Progenitor cell of endocrine pancreas (in vitro differentiated cells): Measurements from ENCODE around the gene FYN. TPM values are rescaled to one million over a fixed set of nuclear protein-coding genes. Genes with fewer than 3 reads are reported as not detected.

Experiments used
- DNase-seq: peaks from one replicate; pipeline ENCODE4 v3.0.0; 2021; ENCODE audit warnings: low spot score; ENCODE audit not compliant: unreplicated experiment
- H3K27ac Mint-ChIP-seq: 2 replicates; pipeline ENCODE4 v1.8.0; 2021; ENCODE audit warnings: mild to moderate bottlenecking, moderate library complexity, mixed read lengths
- H3K27me3 Mint-ChIP-seq: 2 replicates; pipeline ENCODE4 v1.8.0; 2021; ENCODE audit warnings: mixed read lengths
- H3K36me3 Mint-ChIP-seq: 2 replicates; pipeline ENCODE4 v1.8.0; 2022; ENCODE audit warnings: mixed read lengths; ENCODE audit not compliant: insufficient read depth
- H3K4me1 Mint-ChIP-seq: 2 replicates; pipeline ENCODE4 v1.8.0; 2021; ENCODE audit warnings: low read depth, mixed read lengths
- H3K4me3 Mint-ChIP-seq: 2 replicates; pipeline ENCODE4 v1.8.0; 2021; ENCODE audit warnings: low read depth, mild to moderate bottlenecking, moderate library complexity, mixed read lengths
- H3K9me3 Mint-ChIP-seq: 2 replicates; pipeline ENCODE4 v1.8.0; 2021; ENCODE audit warnings: low read depth, mixed read lengths
- total RNA-seq: library from RNA; stranded (reverse); gene quantifications from 2 replicates; pipeline ENCODE4 v1.2.1, GENCODE V29; 2021
- TF ChIP-seq, protein P1 (sequence below): fragments of 200-600 bp; sonication (generic); IDR thresholded peaks from one replicate; pipeline ENCODE4 v1.5.0; 2021; ENCODE audit warnings: antibody characterized with exemption, mild to moderate bottlenecking; ENCODE audit not compliant: unreplicated experiment

FYN gene
- total RNA-seq, 1 donor from 2014 or later: 169 TPM

GRCh38 chr6:111617149-111617548 lies 256.1 kb downstream of the FYN start:
- Mint-ChIP-seq H3K27me3 (peaks cover 15% of the 10 kb centered on the region), H3K27ac (no peak overlapping the region), H3K36me3 (no peaks in the 10 kb centered on the region), H3K9me3 (peaks cover 4% of the 10 kb centered on the region), H3K4me1 (peaks cover 9% of the 10 kb centered on the region), H3K4me3 (no peak overlapping the region)
- TF ChIP-seq, protein P1, sequence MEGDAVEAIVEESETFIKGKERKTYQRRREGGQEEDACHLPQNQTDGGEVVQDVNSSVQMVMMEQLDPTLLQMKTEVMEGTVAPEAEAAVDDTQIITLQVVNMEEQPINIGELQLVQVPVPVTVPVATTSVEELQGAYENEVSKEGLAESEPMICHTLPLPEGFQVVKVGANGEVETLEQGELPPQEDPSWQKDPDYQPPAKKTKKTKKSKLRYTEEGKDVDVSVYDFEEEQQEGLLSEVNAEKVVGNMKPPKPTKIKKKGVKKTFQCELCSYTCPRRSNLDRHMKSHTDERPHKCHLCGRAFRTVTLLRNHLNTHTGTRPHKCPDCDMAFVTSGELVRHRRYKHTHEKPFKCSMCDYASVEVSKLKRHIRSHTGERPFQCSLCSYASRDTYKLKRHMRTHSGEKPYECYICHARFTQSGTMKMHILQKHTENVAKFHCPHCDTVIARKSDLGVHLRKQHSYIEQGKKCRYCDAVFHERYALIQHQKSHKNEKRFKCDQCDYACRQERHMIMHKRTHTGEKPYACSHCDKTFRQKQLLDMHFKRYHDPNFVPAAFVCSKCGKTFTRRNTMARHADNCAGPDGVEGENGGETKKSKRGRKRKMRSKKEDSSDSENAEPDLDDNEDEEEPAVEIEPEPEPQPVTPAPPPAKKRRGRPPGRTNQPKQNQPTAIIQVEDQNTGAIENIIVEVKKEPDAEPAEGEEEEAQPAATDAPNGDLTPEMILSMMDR: no peak
- no peak for DNase-seq

DNA sequence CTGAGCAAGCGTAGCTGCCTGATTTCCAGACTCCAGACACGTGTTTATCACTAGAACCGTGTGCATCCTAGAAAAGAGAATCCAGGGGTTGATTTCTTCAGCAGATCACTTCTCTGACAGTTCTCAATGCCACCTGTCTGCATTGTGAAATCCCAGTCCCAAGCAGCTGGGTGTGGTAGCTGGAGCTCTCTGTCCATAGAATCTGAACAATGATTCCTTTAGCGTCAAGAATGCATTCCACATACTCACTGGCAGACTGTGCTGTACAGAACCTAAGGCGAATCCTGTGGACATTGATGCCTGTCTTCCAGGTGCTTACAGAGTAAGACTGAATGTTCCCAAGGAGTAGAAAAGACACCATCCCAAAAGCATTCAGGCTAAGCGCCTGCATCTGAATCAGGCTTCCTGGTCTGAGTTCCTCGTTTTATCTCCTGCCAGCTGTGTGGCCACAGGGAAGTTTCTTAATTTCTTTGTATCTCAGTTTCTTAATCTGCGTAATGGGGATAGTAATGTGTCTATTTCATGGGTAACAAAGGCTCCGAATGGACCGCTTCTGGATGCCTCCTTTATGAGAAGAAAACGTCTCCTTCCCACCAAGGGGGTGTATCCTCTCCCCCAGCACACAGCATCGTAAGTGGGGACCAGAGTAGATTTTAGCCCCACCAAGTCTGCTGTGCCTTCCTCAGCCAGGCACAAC lies 257.2 kb downstream of the FYN start:
- H3K9me3 Mint-ChIP-seq: peaks cover 4% of the 10 kb centered on the region
- no peaks in the 10 kb centered on the region for H3K36me3 Mint-ChIP-seq
- TF ChIP-seq, protein P1: no peak
- no peak for DNase-seq
- H3K27me3 Mint-ChIP-seq: peaks cover 15% of the 10 kb centered on the region
- H3K27ac Mint-ChIP-seq: no peak overlapping the region
- no peak overlapping the region for H3K4me3 Mint-ChIP-seq
- H3K4me1 Mint-ChIP-seq: peaks cover 9% of the 10 kb centered on the region

DNA sequence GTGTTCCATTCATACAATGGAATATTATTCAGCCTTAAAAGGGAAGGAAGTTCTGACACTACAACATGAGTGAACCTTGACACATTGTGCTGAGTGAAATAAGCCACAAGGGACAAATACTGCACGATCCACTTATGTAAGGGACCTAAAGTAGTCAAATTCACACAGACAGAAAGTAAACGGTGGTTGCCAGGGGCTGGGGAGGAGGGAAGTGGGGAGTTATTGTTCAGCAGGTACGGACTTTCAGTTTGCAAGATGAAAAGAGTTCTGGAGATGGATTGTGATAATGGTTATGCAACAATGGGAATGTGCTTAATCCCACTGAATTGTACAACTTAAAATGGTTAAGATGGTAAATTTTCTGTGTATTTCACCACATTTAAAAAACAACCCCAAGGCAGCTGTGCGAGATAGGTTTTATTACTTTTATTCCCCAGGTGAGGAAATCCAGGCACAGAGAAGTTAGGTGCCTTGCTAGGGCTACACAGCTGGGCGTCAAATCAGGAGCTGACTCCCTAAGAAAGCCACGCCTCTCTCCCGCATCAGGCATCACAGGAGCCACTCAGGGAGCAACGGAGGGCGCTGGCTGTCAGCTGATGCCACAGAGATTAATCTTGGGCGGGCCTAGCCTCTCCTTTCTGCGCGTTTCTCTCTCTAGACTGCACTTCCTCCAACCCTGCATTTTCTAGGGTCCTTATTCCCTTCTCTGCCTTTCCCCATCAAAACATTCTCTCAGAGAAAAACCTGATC lies 258.2 kb downstream of the FYN start:
- Mint-ChIP-seq H3K36me3 (no peaks in the 10 kb centered on the region), H3K27me3 (peaks cover 8% of the 10 kb centered on the region), H3K27ac (no peak overlapping the region), H3K4me1 (peaks cover 16% of the 10 kb centered on the region), H3K4me3 (no peak overlapping the region), H3K9me3 (peaks cover 4% of the 10 kb centered on the region)
- no peak for DNase-seq
- TF ChIP-seq, protein P1: no peak

GRCh38 chr6:111612379-111612778 lies 260.9 kb downstream of the FYN start:
- H3K27ac Mint-ChIP-seq: no peak overlapping the region
- no peak overlapping the region for H3K4me3 Mint-ChIP-seq
- peaks cover 19% of the 10 kb centered on the region for H3K4me1 Mint-ChIP-seq
- no peak for DNase-seq
- H3K27me3 Mint-ChIP-seq: peaks cover 8% of the 10 kb centered on the region
- H3K9me3 Mint-ChIP-seq: peaks cover 4% of the 10 kb centered on the region
- no peaks in the 10 kb centered on the region for H3K36me3 Mint-ChIP-seq
- TF ChIP-seq, protein P1: no peak

GRCh38 chr6:111610548-111611172 lies 262.6 kb downstream of the FYN start:
- Mint-ChIP-seq H3K9me3 (peaks cover 4% of the 10 kb centered on the region), H3K4me3 (no peak overlapping the region), H3K27ac (no peak overlapping the region), H3K27me3 (peaks cover 6% of the 10 kb centered on the region), H3K36me3 (no peaks in the 10 kb centered on the region), H3K4me1 (peaks cover 20% of the 10 kb centered on the region)
- TF ChIP-seq, protein P1: no peak
- DNase-seq: no peak
